Fibroblast of lung (primary cell): Measurements from ENCODE around the gene SH3TC2. TPM values are rescaled to one million over a fixed set of nuclear protein-coding genes. Genes with fewer than 3 reads are reported as not detected.

Experiments
- DNase-seq, 2 donors: peaks; one replicate each; pipeline versions ENCODE4 v3.0.0 to v3.0.0-alpha.2; 2010; ENCODE audit warnings: low read depth in 2 of 2
- H2AFZ ChIP-seq: 2 replicates; pipeline ENCODE4 v1.5.1; 2012; ENCODE audit warnings: low read length, control low read depth, inconsistent platforms
- H3K27ac ChIP-seq: 2 replicates; pipeline ENCODE4 v1.5.1; 2011; ENCODE audit warnings: low read length, control low read depth; ENCODE audit not compliant: insufficient read depth
- H3K27me3 ChIP-seq: 2 replicates; pipeline ENCODE4 v1.5.1; 2011; ENCODE audit warnings: mild to moderate bottlenecking, low read length; ENCODE audit not compliant: control insufficient read depth, insufficient read depth
- H3K36me3 ChIP-seq: 2 replicates; pipeline ENCODE4 v1.5.1; 2011; ENCODE audit warnings: low read length; ENCODE audit not compliant: control insufficient read depth, insufficient read depth
- H3K4me1 ChIP-seq: 2 replicates; pipeline ENCODE4 v1.5.1; 2011; ENCODE audit warnings: low read length; ENCODE audit not compliant: control insufficient read depth, insufficient read depth; ENCODE audit errors: extremely low read depth
- H3K4me2 ChIP-seq: 2 replicates; pipeline ENCODE4 v1.5.1; 2011; ENCODE audit warnings: low read length, control low read depth; ENCODE audit not compliant: insufficient read depth; ENCODE audit errors: extremely low read depth
- H3K4me3 ChIP-seq, 4 experiments: fragments of 200-600 bp in 1 of 4; sonication (generic) in 1 of 4; replicated peaks in 1 of 4; 2 replicates each; pipeline ENCODE4 v1.5.1; 2011 to 2016; ENCODE audit warnings: low read length in 4 of 4, low read depth in 3 of 4, mild to moderate bottlenecking in 3 of 4, control low read depth in 2 of 4, inconsistent platforms in 1 of 4, mixed read lengths in 1 of 4; ENCODE audit not compliant: insufficient read depth in 1 of 4; ENCODE audit errors: control extremely low read depth in 1 of 4
- H3K79me2 ChIP-seq: 2 replicates; pipeline ENCODE4 v1.5.1; 2012; ENCODE audit warnings: mild to moderate bottlenecking, low read length, inconsistent platforms; ENCODE audit not compliant: control insufficient read depth, insufficient read depth
- H3K9ac ChIP-seq: 2 replicates; pipeline ENCODE4 v1.5.1; 2011; ENCODE audit warnings: mild to moderate bottlenecking, low read length, control low read depth; ENCODE audit not compliant: insufficient read depth
- H3K9me3 ChIP-seq: 2 replicates; pipeline ENCODE4 v1.5.1; 2012; ENCODE audit warnings: low read depth, low read length; ENCODE audit not compliant: control insufficient read depth, insufficient read depth
- H4K20me1 ChIP-seq: 2 replicates; pipeline ENCODE4 v1.5.1; 2011; ENCODE audit warnings: low read length; ENCODE audit not compliant: control insufficient read depth, insufficient read depth; ENCODE audit errors: extremely low read depth
- CTCF ChIP-seq, 2 donors: IDR thresholded peaks in 1 of 2; conservative IDR thresholded peaks in 1 of 2; 1 replicate in 1 of 2; 2 replicates in 1 of 2; pipeline ENCODE4 v1.5.1; 2011 to 2012; ENCODE audit warnings: low read length in 2 of 2, control low read depth in 1 of 2, inconsistent platforms in 1 of 2, low read depth in 1 of 2, mild to moderate bottlenecking in 1 of 2
- EZH2 ChIP-seq: IDR thresholded peaks from 2 replicates; pipeline ENCODE4 v1.5.1; 2012; ENCODE audit warnings: low read length, control low read depth, mild to moderate bottlenecking; ENCODE audit errors: missing control alignments
- polyA plus RNA-seq, 2 donors: library from polyadenylated mRNA; depleted of rRNA in 1 of 2; stranded (reverse) in 1 of 2; unstranded in 1 of 2; fragments of >200 nt; gene quantifications; 2 replicates each; pipeline ENCODE4 v1.2.1, GENCODE V29; 2011 to 2012; ENCODE audit warnings: missing spikeins in 1 of 2
- total RNA-seq: library from RNA; depleted of rRNA; stranded (reverse); fragments of >200 nt; gene quantifications from 2 replicates; pipeline ENCODE4 v1.2.1, GENCODE V29; 2014

Gene SH3TC2
- total and polyA plus RNA-seq, 2 donors (not counting 1 experiment from before 2014, with no cell fraction given): 0.83 to 3.2 TPM

- Histone ChIP-seq H3K79me2 (no peaks in the 10 kb centered on the region), H3K9me3 (no peaks in the 10 kb centered on the region), H2AFZ (no peak overlapping the region), H3K27me3 (no peaks in the 10 kb centered on the region), H3K27ac (no peak overlapping the region), H3K9ac (no peak overlapping the region), H3K4me1 (peaks cover 2% of the 10 kb centered on the region), H3K4me2 (no peak overlapping the region), H4K20me1 (no peaks in the 10 kb centered on the region), H3K4me3 (no peak overlapping the region), H3K36me3 (no peaks in the 10 kb centered on the region)
- DNase-seq: peak in 1 of 2 donors; percentile 25
- TF ChIP-seq CTCF (conservative IDR thresholded peaks at IDR 0.05 in 1 of 2, IDR thresholded peaks at IDR 0.05 in 1 of 2; ENCODE audit: low read depth in 1 of 2, low read length in 2 of 2) (no peak), EZH2 (no peak)
These were observed 106.1 kb downstream of the SH3TC2 start for GRCh38 chr5:148956477-148957385.

Other genes with a start within 250 kb of the SH3TC2 start
- gene ADRB2, start 236.5 kb downstream of the SH3TC2 start, total RNA-seq: 1.0 and 4.5 TPM in 2 replicates
- gene ADRB2, start 236.5 kb downstream of the SH3TC2 start, polyA plus RNA-seq: 0.60 and 2.9 TPM in 2 replicates
- gene ABLIM3, start 78.4 kb upstream of the SH3TC2 start, total RNA-seq: 37.2 and 48.1 TPM in 2 replicates
- gene ABLIM3, start 78.4 kb upstream of the SH3TC2 start, polyA plus RNA-seq: 49.9 and 67.8 TPM in 2 replicates
- gene AFAP1L1, start 208.8 kb upstream of the SH3TC2 start, total RNA-seq: 7.1 and 9.5 TPM in 2 replicates
- 2.7 and 3.0 TPM in 2 replicates for gene AFAP1L1, start 208.8 kb upstream of the SH3TC2 start, polyA plus RNA-seq